ENCODE data around the gene SMPDL3A.
"Not testable (repeated sequence)": the region's sequence is repeated elsewhere in the genome, so short reads cannot be mapped to it uniquely, and the experiment has no call there.

SMPDL3A gene, protein sequence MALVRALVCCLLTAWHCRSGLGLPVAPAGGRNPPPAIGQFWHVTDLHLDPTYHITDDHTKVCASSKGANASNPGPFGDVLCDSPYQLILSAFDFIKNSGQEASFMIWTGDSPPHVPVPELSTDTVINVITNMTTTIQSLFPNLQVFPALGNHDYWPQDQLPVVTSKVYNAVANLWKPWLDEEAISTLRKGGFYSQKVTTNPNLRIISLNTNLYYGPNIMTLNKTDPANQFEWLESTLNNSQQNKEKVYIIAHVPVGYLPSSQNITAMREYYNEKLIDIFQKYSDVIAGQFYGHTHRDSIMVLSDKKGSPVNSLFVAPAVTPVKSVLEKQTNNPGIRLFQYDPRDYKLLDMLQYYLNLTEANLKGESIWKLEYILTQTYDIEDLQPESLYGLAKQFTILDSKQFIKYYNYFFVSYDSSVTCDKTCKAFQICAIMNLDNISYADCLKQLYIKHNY

DNA sequence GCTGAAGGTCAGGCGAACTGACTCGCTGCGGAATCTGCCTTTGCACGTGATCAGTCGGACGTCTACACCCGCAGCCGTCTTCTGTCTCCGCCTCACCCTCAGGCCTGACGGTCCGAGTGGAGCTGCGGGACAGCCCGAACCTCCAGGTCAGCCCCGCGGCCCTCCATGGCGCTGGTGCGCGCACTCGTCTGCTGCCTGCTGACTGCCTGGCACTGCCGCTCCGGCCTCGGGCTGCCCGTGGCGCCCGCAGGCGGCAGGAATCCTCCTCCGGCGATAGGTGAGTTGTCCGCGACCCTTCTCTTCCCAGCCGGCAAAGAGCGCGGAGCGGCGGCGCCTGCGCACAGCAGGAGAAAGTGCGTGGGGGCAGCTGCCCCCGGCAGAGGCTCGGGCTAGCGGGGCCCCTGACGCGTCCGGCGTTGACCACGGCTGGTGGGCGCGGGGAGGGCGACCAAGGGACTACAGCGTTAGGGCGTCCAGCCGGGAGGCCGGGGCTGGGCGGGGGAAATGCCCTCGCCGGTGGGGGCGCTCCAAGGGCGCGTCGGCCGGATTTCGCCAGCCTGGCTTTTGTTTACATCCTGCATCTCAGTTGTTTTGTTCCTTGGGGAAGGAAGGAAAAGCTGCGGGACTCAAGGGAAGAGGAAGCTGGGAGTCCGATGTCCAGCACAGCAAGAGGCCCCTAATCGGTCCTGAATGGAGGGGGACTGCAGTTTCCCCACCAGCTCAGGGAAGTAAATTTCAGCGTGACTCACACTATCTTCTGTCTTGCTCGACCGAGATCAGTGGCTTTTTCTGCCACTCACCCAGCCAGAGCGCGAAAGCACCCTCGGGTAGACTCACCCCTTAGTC lies at the start of gene SMPDL3A:
Gene SMPDL3A, plus strand, starts transcription at position 77 of the 846 bp plus-strand sequence. Its CDS starts 89 bp downstream, at position 166.
- DNase-seq: peak in 54 of 56 donors; percentile 17 to 94 (median 76)

DNA sequence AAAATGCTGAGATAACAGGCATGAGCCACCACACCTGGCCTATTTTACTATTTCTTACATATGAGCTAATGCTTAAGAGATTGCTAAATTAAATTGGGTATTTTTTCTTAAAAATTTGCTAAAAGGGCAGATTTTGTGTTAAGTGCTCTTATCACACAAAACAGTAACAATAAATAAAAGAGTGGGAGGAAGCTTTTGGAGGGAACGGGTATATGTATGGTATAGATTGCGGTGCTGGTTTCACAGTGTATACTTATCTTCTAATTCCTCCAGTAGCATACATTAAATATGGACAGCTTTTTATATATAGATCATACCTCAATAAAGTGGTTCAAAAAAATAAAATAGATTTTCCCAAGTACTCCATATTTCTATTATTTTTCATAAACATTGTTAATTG lies 49.0 kb upstream of the SMPDL3A start:
- DNase-seq: no peak

DNA sequence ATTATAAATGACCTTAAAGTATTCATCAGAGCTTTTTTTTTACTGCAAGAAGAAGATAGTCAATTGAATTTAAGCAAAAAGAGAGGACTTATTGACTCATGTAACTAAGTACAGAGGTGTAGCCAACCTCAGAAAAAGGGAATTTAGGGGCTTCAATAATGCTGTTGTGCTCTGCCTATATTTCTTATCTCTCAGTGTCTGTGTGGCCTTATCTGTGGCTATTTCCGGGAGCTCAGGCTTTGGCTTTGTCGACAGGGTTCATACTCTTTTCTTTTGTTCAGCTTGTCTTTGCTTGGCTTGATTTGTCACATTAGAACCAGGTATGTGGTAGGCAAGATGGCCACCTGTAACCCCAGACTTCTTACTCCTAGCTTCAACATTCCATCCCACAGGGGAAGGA lies 48.1 kb upstream of the SMPDL3A start:
- DNase-seq: no peak

DNA sequence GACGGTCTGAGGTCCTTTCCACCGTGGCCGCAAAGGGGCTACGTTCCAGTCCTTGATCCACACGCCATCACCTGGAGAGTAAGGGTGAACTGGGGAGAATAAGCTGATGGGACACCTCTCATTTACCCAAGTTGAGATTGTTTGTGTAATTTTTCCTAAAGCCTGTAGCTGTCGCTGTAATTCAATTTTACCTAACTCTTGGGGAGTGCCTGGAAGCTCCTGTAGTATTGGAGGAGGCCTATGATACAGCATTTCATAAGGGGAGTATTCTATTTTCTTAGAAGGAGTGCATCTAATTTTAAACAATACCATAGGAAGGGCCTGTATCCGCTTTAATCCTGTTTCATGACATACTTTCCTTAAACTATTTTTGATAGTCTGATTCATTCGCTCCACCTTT lies 44.8 kb upstream of the SMPDL3A start:
- peak in 1 of 56 donors; percentile 12 for DNase-seq

DNA sequence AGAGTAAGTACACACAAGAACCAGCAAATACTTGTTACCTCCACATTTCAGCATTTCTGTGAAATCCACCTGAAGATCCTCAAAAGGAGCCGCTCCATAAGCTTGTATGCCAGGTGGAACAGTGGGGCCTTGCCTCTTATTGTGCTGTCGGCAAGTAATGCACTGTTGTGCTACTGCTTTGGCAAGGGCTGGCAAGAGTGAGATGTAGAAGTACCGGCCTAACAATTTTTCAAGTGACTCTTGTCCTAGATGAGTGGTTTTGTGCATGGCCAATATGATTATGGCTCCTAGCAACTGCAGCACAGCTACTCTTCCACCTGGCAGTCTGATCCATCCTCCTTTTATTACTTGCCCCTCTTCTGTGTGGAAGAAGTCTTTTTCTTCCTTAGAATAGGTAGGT lies 44.2 kb upstream of the SMPDL3A start:
- DNase-seq: not testable (repeated sequence)

DNA sequence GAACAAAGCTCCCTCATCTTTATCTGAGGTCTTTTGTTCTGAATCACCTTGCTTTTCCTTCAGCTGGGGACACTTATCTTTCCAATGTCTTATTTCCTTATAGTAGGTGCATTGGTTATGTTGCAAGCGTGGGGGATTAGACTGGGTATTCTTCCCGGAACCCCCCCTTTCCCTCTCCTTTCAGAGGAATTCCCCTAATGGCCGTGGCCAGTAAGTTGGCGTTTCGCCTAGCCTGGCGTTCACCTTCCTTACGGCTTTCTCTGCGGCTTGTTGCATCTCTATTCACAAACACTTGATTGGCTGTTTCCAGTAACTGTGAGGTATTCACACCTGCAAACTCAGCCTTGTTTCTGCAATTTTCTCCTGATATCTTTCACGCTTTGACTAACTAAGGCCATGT lies 42.4 kb upstream of the SMPDL3A start:
- DNase-seq: no peak

DNA sequence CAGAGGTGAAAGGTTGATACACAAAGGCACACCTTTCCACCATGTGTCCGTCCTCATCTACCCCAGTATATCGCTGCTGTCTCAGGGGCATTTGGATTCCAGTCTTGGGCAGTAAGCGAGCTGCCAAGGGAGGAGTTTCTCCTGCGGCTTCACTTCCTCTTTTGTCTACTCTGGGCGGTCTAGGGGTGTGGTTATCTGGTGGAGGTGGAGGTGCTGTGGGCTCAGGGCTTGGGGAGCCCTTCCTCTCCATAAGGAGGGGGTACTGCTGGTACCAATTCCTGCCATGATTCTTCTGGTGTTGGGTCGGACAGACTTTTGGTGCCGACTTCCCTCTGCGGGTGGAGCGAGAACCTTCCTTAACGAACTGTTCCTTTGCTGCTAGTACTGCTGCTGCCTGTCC lies 41.5 kb upstream of the SMPDL3A start:
- DNase-seq: no peak

DNA sequence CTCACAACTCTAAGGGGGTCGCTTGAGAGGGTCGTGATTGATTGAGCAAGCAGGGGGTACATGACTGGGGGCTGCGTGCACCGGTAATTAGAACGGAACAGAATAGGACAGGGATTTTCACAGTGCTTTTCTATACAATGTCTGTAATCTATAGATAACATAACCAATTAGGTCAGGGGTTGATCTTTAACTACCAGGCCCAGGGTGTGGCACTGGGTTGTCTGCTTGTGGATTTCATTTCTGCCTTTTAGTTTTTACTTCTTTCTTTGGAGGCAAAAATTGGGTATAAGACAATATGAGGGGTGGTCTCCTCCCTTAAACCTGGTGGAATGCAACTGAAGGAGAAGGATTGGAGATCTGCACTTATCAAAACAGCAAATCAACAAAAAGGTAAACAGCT lies 40.1 kb upstream of the SMPDL3A start:
- not testable (repeated sequence) for DNase-seq

DNA sequence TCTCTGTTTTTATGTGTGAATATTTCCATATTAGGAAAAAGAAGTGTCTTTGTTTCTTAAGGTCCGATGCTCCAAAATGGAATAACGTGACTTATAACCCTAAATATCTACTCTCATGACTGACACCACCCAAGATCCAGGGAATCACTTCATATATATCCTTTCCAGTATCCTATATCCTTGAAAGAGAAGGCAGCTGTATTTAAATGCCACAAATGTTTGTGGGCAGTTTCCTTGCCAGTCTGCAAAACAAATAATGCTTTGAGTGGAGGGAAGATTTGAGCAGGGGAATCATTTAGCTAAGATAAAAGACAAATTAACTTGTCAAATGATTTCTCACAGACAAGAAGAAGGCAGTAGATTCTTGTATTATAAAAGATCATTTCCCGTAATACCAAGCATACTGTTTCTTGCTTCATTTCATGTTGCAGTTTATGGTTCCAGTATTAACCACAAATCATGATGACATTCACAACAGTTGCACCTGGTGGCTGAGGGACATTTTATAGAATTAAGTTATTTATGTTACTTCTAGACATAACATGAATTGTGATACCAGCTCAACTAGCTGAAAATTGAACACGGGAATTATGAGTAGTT lies 39.5 kb upstream of the SMPDL3A start:
- no peak for DNase-seq

DNA sequence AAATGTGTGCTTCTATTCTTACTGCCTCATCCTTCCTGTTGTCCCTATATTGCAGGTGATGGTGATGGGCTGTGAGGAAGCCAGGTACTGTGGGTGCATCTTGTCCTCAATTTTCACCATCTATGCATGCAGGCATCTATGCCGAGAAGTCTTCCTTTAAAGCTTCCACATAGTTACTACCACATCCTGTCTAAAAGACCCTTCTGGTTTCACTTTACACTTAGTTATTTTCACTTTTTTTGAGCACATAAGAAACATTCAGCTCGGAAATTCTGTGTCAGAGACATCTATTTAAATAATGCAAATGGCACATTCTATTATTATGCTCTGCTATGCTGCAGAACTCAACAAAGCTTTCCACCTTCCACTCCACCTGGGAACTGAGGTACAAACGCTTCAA lies 37.7 kb upstream of the SMPDL3A start:
- DNase-seq: no peak

DNA sequence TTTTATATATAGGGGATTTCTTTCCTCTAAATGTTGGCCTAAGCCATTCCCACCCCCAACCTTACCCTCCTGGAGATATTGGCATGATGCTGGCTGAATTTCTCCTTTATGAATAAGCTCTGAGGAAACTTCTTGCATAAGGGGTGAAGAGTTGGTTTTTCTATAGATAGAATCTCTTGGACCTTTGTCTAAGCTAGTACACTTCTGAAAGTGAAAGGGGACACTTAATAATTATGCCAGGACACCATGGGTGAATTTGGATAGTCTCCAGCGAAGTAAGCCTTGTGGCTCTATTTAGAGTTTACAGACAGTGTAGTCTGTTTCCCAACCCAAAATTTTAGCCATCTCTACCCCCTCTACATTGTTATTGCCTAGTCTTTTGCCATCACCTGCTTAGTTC lies 36.6 kb upstream of the SMPDL3A start:
- DNase-seq: no peak

DNA sequence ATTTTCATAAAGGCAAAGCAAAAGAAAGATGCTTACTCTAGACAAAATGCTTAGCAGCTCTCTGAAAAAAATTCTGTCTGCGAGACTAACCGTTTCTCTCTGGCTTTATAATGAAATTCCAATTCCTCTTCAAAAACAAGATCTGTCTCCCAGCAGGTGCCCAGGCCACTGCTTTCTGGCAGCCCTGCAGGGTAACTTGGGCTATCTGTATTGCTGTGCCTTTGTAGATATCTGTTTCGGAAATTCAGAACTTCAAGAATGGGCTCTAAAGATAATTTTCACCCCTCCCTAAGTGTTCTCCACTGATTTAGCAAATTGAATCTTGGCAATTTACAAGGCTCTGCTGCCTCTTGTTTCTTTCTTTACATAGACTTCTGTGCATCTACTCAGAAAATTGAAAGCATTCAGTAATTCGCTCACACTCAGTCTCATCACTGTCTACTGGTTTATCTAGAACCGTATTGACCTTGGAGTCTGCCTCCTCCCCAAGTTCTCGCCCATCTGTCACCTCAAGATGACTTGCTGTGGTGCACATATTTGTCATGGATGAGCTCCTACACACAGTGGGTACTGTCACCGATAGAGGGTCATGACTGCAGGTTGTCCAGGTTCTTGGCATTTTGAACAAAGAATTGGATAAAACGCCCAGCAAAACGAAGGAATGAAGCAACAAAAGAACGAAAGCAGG lies 35.9 kb upstream of the SMPDL3A start:
- no peak for DNase-seq

DNA sequence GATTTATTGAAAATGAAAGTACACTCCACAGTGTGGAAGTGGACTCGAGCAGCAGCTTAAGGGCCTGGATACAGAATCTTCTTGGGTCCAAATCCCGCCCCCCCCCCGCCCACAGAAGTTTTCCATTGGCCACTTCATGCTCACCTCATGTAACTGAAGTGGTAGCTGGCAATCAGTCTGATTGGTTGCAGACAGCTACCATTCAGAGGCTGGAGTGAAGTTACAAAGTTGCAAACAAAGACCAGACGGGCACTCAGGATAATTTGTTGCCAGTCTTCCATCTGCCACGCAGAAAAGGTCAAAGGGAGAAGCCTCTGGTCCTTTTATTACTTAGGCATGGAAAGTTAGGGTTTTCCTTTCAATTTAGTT lies 35.4 kb upstream of the SMPDL3A start:
- DNase-seq: peak in 10 of 56 donors; percentile 8 to 38 (median 26)

DNA sequence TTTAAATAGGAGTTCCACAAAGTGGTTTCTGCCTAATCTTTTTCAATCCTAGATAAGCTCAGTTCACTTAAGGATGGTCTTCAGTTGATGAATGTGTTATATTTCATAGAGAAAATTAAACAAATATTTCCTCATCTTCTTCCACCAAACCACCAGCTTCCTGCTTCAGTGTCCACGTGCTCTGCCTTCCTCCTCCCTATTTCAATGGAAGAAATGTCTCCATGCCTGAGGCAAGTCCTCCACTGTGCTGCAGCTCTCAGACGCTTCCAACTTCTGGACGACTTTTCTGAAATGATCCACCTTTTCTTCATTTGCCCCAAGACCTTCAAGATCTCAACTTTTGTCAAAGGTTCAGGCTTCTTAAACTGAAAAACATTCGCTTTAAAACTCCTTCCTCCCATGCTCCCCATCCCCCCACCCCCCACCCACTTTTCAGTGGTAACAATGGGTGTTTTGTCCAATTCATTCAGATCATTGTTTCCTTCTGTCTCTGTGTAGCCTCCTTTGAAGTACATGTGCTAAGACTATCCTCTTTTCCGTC lies 34.8 kb upstream of the SMPDL3A start:
- DNase-seq: no peak

DNA sequence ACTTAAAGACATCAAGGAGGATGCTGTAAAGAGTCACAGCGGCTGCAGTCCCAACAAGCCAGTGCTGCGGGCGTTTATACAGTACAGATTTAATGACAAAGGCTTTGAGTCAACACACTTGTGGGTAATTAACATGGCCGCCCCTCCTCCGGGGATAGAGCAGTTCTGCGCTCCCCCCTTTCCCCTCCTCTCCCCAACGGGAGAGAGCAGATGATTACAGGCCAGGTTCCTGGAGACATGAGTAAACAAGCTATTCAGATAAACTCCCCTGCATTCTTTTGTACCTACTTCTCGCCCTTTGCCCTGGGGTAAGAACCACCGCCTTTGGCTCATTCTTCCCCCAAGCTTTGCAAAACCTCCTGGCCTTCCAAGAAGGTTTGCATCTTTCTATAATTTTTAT lies 33.2 kb upstream of the SMPDL3A start:
- DNase-seq: no peak

DNA sequence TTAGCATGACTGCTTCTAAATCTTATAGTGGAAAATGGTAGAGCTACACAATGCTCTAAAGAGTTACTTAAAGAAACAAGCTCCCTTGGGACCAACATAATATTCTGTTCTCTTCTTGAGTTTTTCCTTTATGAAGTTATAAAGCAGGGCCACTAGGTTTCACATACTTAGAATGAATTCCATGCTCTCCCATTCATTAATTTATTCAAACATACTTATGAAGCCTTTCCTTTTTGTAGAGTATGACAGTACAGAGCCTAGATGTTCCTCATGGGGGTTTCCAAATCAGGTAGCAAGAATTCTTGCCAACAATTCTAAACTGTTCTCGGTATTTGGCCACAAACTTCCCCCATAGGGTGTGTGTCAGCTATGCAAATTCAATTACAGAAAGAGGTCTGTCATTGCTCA lies 30.1 kb upstream of the SMPDL3A start:
- DNase-seq: no peak

DNA sequence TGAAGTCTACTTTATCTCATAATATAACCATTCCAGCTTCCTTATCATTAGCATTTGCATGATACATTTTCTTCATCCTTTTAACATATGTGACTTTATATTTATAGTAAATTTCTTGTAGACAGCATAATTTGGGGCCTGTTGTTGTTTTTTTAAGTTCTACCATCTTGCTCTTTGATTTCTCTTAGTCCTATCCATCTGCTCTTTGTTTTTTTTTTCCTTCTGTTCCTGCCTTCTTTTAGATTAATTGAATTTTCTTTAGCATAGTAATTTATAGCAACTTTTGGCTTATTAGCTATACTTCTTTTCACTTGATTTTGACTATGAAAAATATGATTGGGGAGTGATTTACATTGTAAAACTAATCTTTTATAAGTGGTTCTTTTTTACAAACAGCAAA lies 28.7 kb upstream of the SMPDL3A start:
- no peak for DNase-seq

DNA sequence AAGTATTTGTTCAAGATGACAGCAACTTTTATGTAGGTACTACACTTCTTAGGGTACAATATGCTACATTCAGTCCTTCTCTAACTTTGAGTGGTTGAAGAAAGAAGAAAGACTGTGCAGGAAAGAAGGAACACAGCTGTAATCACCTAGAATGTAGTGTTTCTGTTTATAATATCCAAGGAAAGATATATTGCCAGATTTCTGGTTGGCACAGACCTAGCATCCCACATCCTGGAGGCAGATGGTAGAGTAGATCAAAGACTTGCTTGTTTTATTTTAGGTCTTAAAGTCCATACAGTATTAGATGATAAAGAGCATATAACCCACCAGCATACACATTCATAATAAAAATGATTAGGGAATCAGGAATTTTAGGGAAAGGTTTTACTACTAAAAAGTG lies 22.8 kb upstream of the SMPDL3A start:
- no peak for DNase-seq

DNA sequence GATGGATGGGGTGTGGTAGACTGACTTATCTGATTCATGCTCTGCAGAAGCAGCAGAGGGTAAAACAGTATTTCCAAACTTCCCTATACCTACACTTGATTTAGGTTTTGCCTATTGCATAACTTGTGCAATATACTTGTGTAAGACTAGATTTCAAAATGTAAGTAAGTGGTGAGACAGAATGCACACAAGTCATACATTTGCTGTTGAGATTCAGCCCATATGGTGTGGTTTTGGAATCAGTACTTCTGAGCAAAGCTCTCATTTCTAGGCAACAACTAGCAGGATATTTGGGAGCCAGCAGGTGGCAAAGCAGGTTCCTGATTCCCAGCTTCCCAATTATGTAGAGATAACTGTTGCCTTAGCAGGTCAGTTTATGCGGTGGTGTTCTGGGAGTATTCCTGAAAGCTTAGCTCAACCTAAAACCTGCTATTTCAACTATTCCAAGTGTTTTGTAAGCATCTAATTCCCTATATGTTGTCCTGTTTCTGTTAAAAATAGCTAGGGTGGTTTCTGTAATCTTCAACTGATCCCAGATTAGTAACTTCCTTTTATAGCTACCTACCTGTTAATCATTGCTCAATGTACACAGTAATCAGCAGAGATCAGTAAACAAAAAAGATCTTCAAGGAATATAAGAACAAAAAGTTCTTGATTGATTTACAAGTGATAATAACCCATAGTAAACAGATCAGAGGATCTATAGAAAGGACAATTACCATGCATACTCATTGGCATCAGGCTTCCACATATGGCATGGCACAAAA lies 18.0 kb upstream of the SMPDL3A start:
- DNase-seq: peak in 3 of 56 donors; percentile 3 to 7 (median 6)

DNA sequence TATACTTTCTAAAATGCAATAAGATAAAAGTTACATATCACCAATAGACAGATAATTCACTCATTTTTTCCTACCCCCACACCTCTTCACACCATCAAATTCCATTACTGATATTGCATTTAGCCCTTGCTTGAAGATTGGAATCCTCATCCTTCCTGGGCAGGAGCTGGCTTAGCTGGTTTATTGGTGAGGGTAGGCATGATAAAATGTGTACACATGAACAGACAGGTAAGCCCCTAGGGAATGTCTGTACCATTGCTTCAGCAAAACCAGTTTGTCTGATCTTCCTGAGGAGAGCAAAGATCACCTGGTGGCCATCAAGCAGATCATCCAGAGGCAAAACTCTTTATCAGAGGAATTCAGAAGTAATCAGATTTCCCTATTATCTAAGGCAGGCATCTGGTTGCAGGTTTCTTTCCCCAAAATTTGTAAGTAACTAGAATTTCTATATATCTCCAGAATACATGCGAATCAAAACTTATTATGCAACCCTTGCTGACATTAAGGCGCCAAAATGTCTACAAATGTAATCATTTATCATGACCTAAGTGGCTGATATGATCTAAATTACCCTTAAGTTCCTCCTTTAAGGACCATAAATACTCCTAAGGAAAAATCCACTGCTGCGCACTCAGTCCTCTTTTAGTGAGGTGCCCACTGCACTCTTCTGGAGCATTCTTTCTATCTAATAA lies 16.2 kb upstream of the SMPDL3A start:
- no peak for DNase-seq
